ENCODE results near the gene OPCML.

OPCML gene

DNA sequence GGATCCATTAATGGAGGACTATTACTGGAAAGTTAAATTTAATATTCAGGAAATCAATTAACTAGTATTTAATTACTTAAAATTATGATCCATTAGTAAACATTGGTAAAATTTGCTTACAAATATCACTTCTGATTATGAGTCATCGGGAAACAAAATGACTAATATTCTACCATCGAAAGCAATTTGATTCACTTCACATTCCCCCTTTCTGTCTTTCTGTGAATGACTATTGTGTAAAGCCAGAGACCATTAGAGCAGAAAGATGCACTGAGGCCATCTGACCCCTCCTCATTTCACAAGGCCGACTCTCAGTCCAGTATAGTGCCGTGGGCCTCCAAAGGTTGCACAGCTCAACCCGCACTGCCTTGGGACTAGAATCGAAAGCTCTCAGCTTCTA, 619.0 kb downstream of the OPCML start:
- no peak for DNase-seq

DNA sequence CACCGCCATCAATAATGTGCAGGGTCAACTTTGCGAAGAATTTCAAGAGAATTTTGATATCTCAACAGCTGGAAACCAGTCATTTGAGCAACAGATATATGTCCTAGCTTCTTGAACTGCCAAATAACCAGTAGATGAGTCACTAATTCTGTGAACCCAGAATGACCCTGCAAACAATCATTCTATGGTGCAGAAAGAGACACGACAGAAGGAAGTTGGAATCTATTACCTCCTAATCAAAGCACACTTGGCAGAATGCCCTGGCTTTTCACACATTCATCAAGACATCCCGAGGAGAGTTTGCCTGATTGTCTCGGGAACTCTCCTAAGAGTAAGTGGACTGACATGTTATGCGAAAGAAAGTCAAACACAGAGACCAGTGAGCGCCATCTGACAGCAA, 621.1 kb downstream of the OPCML start:
- DNase-seq: no peak

DNA sequence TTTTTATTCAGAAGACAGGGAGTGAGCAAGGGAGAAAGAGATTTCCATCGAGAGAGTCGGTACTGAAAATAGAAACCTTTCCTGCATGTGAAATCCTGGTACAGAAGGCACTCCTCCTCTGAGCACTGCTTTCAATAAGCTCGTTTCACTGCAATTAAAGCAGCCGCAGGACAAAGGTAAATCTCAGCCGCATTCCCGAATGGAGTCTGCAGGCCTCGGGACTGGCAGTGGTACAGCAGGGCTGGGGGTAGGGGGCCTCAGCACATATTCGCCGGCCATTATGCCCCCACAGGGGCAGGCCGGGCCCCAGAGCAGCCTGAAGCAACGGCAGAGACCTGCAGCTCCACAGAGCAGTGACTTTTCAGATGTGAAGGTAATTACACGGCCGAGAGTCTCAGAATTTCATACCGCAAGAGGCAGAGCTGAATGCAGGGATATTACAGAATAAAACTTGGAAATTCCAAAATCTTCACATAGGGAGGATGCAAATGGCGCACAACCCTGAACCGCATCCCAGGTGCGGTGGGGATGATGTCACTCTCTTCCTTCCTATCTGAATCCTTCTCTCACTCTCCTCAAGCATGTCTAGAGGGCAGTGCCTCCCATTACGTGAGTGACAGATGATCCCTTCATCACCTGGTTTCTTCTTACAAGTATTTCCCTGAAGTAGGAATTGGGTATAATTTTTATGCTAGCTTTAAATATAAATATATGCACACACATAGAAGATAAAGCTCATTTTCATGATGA, 622.1 kb downstream of the OPCML start:
- no peak for DNase-seq

DNA sequence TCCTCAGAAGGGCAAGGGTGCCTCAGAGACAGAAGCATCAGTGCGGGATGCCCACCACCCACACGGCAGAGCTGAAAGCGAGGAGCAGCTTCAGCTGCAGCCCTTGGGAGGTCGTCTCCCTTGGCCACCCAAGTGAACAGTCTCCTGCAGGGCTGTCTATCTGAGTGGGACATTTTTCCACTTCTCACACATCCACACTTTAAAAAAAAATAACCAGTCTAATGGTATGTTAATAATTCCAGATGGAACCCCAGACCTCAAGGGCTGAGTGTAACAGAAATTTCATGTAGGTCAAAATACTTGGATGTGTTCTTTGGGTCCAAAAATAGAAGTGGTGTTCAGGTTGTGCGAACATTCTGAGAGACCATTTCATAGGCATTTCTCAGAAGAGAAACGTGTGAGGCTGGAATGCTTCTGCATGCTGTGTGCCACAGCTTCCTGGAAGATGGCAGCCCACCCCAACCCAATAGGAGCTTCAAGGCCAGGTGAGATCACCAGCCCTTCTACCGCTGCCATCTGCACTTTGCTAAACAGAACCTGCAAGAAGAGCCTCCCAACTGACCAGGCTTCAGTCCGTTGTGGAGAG, 623.2 kb downstream of the OPCML start:
- DNase-seq: no peak

DNA sequence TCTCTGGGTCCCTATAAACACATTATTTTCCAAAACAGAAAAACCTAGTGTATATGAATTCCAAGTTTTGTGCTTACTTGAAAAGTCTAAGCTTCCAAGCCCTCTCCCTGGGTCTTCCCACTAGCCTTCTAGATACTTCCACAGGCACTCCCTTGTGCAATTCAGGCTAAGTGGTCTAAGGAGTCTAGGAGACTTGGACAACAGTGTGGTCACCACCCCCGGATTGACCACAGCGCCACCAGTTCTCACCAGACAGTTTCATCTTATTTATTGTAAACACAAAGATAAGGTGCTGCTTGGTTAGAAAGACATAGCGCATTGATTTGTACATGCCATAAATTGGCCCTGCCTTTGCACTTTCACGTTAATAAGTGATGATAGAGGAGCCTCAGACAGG, 623.9 kb downstream of the OPCML start:
- DNase-seq: no peak

DNA sequence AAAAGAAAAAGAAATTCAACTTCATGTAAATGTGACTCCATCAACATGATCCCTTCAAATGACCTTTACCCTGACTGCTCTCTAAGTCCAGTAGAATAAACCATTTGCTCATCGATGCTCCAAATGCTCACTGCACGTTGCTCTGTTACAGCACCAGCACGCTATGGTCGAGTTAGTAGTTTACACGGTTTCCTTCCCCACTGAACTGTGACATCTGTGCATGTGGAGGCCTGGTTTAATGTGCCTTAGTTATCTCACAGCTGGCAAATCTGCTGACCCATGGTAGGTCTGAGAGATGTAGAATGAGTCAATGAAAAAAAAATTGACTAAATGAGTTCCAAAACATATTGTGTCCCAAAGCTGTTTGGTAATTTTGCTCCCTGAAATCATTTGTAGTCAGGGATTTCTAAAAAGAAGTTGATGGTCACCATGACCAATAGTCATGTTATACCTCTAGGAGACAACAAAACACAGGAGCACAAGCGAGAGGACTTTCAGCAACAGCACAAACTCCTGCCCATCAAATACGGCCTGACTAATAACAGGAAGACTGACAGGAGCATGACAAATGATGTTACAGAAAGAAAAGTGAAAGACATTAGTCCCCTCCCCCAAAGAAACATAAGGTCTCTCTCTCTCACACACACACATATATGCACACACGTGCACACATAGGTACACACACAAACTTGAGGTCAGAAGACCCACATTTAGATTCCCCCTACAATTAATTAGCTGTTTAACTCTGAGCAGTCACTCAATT, 624.5 kb downstream of the OPCML start:
- DNase-seq: no peak

DNA sequence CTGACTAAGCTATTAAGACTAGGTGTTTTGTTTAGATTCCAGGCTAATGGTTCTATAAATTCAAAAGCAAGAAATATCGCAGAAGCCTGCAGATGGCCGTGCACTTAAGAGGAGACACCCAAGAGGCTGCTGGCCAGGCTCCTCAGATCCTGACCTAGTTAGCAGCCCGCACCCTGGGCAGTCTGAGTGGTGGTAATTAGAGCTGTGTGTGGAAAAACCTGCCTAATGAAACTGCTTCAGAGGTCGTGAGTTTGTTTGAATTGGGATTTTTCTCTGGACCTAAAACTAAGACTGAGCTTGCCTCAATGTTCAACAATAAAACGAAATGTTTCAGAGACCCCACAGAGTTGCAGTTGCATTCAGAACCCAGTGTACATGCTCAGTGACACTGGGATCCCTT, 627.7 kb downstream of the OPCML start:
- DNase-seq: no peak

DNA sequence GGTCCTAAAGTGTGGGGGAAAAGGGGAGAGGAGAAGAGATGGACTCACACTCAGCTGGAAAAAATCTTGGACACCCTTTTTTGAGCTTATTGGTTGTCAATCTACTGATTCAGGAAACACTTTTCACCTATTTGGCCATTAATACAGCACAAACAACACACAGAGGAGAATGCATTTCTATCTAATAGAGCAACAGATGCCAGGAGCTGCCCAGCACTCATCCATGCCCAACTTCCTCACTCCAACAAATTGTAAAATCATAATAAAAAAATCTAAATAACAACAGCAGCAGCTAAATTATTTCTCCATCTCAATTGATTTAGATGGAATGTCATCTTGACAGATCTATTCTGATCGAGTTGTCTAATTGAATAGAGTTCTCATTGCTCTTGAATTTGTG, 628.2 kb downstream of the OPCML start:
- no peak for DNase-seq

DNA sequence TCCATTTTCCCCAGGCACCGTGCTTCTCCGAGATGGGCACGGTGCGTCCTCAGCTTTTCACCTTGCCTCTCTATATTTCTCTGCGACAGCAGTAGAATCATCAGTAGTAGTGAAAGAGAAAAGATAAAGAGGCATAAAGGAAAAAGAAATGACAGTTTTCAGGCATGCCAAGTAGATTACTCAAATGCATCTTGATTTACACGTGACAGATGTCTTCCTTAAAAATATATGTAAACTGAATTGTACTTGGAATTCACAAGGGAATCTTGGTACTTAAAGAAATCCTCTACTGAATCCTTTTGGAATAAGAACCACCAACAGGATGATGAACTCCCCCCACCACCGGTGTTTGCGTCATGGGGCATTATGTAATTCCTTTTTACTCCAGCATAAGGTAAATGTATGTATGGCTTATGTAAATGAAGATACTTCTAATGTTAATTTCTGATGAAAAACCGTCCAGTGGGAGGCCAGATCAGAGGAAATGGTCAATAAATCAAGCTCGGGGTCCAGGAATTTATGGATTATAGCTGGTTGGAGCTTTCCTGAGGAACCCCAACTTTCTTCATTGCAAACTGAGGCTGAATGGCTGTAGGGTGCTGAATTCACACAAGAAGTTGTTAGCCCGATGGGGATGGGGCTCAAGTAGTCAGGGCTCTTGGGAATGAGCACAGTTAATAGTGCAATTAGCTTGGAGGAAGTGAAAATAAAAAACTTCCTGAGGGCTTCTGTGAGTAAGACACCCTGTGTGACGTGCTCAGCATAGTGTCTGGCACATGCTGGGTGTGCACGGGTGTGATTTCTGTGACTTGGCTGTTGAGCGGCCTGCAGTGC, 630.4 kb downstream of the OPCML start:
- DNase-seq: no peak

DNA sequence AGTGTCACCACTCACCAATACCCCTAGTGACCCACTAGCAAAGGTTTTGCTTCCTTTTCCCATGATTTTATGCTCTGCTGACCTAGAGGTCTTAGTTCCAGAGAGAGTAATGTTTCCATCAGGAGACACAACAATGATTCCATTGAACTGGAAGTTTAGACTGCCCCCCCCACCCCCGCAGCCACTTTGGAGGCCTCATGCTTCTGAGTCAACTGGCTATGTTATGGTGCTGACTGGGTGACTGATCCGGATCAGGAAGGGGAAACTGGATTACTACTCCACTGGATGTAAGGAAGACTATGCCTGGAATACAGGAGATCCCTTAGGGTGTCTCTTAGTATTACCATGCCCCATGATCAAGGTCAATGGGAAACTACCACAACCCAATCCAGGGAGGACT, 633.6 kb downstream of the OPCML start:
- no peak for DNase-seq

DNA sequence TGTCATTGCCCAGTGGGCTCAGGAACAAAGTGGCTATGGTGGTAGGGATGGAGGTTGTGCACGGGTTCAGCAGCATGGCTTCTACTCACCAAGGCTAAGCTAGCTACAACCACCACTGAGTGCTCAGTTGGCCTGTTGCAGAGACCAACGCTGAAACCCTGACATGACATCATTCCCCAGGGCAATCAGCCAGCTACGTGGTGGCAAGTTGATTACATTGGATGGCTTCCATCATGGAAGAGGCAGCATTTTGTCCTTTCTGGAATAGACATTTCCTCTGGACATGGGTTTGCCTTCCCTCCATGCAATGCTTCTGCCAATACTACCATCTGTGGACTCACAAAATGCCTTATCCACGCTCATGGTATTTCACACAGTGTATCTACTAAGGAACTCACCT, 634.3 kb downstream of the OPCML start:
- DNase-seq: no peak

DNA sequence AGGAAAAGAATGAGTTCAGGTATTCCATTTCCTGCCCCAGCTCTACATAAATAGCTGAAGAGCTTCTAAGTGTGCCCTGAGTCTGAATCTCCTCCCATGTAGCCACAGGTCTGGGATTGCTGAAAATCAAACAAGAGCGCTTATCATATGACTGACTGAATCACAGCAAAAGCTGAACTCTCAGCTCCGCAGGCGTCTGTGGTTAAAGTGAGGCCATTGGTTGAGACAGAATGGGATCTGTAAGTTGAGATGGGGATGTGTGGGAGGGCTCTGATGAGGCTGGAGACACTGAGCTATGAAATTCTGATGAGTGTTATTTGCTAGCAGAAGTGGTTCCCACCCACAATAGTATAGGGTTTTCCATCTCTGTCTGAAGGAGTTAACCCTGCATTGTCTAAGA, 637.0 kb downstream of the OPCML start:
- no peak for DNase-seq

DNA sequence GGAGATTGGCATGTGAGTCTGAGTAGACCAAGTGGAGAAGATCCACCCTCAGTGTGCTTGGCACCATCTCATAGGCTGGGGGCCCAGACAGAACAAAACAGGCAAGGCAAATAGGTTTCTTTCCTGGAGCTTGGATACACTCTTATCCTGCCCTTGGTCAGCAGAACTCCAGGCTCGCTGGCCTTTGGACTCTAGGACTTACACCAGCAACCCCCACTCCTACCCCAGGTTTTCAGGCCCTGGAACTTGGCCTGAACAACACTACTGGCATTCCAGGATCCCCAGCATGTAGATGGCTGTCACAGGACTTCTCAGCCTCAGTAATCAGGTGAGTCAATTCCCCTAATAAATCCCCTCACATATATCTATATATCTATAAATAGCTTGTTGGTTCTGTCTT, 637.7 kb downstream of the OPCML start:
- no peak for DNase-seq

DNA sequence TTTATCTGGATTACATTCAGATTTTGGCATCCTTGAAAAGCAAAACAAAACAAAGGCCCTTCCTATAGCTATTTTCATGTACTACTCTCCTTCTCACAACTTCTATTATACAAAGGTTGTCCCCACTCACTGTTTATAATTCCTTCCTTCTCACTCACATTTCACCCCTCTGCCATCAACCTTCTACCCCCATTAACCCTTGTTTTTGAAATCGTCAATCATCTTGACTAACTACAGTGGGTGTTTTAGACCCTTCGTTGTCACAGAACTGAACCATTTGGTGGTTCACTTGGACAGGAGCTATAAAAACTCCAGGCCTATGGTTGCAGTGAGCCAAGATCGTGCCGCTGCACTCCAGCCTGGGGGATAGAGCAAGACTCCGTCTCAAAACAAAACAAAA, 639.4 kb downstream of the OPCML start:
- no peak for DNase-seq

DNA sequence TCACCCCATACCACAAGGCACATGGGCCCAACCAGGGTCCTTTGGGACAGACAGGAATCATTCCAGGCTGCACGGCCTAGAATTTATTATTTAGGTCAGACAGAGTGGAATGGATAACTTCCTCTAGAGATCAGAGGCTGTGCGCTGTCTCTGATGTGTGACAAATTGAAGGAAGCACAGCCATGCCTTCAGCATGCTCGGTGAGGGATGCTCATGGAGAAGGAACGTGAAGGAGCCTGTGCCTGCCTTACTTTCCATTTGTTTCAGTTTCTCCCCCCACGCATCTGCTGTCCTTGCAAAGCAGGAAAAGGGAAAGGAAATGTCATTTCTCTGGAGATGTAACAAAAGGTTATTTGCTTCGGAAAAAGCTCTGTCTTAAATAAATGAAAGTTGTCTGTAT, 644.1 kb downstream of the OPCML start:
- no peak for DNase-seq

DNA sequence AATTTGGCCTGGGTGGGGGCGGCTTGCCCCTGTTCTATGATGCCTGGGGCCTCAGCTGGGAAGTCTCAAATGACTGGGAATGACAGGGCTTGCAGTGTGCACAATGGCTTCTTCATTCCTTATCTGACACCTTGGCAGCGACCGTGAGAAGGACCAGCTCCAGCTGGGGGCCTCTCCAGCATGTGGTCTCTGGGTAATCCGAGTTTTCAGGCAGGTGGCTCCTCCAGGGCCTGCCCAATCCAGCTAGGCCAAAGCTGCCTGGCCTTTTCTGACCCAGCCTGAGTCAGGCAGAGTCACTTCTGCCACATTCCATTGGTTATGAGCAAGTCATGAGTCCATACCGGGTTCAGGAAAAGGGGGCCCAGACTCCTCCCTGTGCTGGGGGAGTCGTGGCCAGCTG, 646.0 kb downstream of the OPCML start:
- no peak for DNase-seq

DNA sequence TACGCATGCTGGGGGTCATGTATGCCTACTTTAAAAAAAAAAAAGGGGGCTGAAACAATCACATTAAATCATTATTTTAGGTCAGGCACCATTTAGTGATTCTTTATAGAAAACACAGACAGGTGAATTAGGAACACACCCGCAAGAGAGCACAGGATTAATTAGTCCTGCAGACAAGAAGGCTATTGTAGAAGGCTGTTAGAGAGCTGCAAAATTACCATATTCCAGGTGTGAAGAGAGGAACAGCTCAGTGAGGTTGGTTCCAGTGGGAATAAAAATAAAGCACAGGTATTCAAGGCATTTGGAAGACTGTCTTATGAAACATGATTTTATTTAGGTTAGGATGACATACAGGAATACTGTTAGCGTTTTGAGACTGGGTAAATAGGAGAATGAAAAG, 649.1 kb downstream of the OPCML start:
- DNase-seq: no peak

DNA sequence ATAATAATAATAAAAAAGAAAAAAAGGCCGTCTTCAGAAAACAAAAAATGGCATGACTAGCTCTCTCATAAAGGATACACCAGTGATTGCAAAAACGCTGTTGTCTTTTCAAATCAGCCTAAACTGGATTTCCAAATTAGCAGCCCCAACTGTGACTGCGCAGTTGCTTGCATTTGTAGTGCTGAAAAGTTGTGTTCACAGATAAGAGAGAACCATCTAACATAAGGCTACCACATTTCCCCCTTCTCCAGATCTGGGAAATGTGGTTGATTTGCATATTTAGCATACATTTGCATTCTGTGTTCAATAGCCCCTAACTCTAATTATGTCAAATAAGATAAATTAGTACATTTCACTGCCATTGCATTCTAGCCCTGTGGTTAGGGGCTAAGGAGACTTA, 650.7 kb downstream of the OPCML start:
- no peak for DNase-seq

DNA sequence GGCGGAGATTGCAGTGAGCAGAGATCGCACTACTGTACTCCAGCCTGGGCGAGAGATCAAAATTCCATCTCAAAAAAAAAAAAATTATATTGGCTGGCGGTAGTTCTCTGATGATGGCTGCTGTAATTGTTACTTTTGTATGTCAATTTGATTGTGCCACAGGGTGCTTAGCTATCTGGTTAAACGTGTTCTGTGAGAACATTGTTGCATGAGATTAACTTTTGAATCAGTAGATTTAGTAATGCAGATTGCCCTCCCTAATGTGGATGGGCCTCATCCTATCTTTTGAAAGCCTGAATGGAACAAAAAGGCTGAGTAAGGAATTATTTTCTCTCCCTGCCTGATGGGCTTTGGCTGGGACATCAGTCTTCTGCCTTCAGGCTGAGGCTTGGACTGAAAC, 654.2 kb downstream of the OPCML start:
- no peak for DNase-seq

DNA sequence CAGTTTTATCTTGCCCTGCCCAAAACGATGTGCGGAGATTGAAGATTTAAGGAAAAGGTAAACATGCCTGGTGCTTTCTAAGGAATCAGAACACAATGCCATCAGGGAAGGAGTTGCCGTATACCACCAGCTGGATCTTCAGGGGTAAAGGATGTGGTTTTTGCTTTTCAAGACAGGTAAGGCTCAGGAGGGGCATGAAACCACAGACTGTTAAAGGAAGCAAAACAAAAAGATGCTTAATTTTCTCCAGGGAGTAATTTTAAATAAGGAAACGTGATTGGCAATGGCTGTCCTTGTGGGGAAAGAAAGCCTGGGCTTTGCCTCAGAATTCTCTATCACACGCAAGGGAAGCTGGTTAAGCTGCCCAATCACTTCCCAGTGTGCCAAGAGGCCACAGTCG, 655.6 kb downstream of the OPCML start:
- DNase-seq: no peak

DNA sequence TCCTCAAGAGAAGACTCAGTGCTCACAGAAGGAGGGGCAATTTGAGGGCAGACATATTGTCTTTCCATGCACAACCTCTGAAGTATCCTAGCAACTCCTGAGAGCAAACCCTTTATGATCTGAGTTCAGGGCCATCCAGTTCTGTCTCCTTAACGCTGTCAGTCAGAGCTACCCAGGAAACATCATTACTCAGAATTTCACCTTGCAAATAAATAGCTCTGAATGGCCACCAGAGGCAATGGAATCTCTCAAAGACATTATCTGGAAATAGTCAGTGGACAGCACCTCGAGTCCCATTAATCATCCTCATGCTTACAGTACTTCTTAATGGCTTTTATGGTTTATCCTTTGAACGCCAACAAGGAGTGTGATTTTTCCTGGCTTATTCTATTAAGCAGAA, 656.1 kb downstream of the OPCML start:
- DNase-seq: no peak

DNA sequence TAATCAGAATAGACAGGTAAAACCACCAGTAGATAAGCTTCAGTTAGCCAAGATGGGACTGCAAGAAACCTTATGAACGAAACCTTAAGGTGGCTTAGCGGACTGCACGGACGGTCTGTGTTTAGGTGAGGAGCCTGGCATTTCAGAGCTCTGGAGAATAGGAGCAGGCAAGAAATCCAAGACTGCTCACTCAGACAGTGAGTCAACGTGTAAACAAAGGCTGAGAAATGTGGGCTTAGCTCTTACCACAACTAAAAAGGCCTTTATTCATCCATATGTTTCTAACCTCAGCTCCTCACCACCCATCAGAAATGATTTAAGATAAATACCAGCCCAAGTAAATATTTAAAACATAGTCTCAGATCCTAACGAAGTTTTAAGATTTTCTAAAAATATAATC, 657.7 kb downstream of the OPCML start:
- DNase-seq: no peak

DNA sequence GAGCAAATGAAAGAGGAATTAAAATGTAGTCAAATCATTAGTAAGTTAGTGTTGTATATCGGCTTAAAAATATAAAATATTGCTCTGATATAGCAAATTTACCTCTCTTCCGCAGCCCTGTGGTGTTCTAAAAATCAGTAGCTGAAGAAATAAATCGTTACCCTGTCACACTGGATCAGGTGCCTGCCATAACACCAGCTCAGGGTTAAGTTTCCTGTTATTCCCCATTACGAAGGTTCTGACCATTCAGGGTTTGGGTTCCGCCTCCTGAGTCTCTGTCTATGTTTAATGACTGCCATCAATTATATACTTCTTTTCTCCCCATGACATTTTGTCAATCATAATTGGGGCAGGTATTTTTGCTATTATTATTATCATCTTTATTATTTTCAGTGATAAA, 658.5 kb downstream of the OPCML start:
- DNase-seq: no peak

DNA sequence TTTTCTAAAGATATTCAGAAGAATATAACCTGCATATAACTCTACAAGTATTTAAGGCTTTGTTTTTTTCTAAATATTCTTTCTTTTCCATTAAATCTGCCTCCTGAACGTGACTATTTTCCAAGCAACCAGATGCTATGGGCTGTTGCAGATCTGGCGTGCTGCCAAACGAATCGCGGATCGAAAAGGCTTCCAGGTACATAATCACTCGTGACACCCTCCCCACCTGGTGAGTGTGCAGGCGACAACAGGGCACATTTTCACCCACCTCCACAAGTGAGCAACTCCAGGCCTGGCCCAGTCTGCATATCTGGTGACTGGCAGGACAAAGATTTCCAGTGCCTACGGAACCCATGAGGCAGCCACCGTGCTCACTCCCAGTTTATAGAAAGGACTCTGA, 660.1 kb downstream of the OPCML start:
- DNase-seq: no peak

Measured in CD4-positive, alpha-beta T cell treated with Interleukin-4 for 1 hour (primary cell).